ENCODE measurements around the gene GMCL1. TPM values are rescaled to one million over a fixed set of nuclear protein-coding genes. Genes with fewer than 3 reads are reported as not detected.

The GMCL1 gene
- total and polyA plus RNA-seq, 9 of the 15 experiments (the other 6 are each of a cell fraction or from before 2014, with no cell fraction given) = 7.0 to 27.3 (median 15.4) TPM

GRCh38 chr2:69863298-69863697 lies 33.8 kb downstream of the GMCL1 start (continued):
- TF ChIP-seq ZNF318 (IDR thresholded peaks at IDR 0.05; ENCODE audit: borderline replicate concordance in 1 of 2, low read depth in 1 of 2) = no peak
- peak; percentile 73 for TF ChIP-seq CBFA2T3 (IDR thresholded peaks at IDR 0.05)
- TF ChIP-seq E2F6 (IDR thresholded peaks at IDR 0.05; ENCODE audit: borderline replicate concordance in 1 of 2, extremely low read depth in 1 of 2, insufficient read depth in 1 of 2, insufficient read length in 1 of 2, low read depth in 1 of 2, low read length in 1 of 2, poor library complexity in 1 of 2, severe bottlenecking in 1 of 2) = no peak
- TF ChIP-seq PCBP2 (IDR thresholded peaks at IDR 0.05; ENCODE audit: low read depth, low read length, poor library complexity, severe bottlenecking) = no peak
- no peak for TF ChIP-seq ZNF146 (CRISPR knock-in tag; IDR thresholded peaks at IDR 0.05; ENCODE audit: unreplicated experiment)
- no peak for TF ChIP-seq ADNP (tag; IDR thresholded peaks at IDR 0.05)
- TF ChIP-seq, protein P1, sequence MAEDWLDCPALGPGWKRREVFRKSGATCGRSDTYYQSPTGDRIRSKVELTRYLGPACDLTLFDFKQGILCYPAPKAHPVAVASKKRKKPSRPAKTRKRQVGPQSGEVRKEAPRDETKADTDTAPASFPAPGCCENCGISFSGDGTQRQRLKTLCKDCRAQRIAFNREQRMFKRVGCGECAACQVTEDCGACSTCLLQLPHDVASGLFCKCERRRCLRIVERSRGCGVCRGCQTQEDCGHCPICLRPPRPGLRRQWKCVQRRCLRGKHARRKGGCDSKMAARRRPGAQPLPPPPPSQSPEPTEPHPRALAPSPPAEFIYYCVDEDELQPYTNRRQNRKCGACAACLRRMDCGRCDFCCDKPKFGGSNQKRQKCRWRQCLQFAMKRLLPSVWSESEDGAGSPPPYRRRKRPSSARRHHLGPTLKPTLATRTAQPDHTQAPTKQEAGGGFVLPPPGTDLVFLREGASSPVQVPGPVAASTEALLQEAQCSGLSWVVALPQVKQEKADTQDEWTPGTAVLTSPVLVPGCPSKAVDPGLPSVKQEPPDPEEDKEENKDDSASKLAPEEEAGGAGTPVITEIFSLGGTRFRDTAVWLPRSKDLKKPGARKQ (CRISPR knock-in tag; IDR thresholded peaks at IDR 0.05) = no peak
- TF ChIP-seq CC2D1A (IDR thresholded peaks at IDR 0.05) = no peak
- no peak for TF ChIP-seq RAD21 (CRISPR knock-in tag; conservative IDR thresholded peaks at IDR 0.05 in 1 of 2, IDR thresholded peaks at IDR 0.05 in 1 of 2)
- no peak for TF ChIP-seq U2AF2 (optimal IDR thresholded peaks at IDR 0.05; ENCODE audit: low read depth, low read length)
- peak; percentile 51 for TF ChIP-seq MEIS2 (IDR thresholded peaks at IDR 0.05; ENCODE audit: partially characterized antibody)
- TF ChIP-seq CSDE1 (IDR thresholded peaks at IDR 0.05) = no peak
- 0 out of 4 replicates have a peak, but pooled peaks of 1 of the 2 experiments have one; percentile 7 for TF ChIP-seq KDM1A (IDR thresholded peaks at IDR 0.05)
